SK-N-MC (cell line): Measurements from ENCODE around the gene GNAI3.

ENCODE experiments used
- EZH2 ChIP-seq: fragments of 200-600 bp; sonication (generic); IDR thresholded peaks from one replicate; pipeline ENCODE4 v1.6.1; 2017; ENCODE audit warnings: antibody characterized with exemption
- FOXP2 ChIP-seq: optimal IDR thresholded peaks from 2 replicates; pipeline ENCODE3; 2011; ENCODE audit warnings: mild to moderate bottlenecking, moderate library complexity; ENCODE audit not compliant: insufficient read depth; ENCODE audit errors: extremely low read length, control extremely low read depth
- POLR2AphosphoS5 ChIP-seq: IDR thresholded peaks from 2 replicates; pipeline ENCODE4 v1.6.1; 2012; ENCODE audit warnings: mild to moderate bottlenecking, low read depth, low read length, borderline replicate concordance

DNA sequence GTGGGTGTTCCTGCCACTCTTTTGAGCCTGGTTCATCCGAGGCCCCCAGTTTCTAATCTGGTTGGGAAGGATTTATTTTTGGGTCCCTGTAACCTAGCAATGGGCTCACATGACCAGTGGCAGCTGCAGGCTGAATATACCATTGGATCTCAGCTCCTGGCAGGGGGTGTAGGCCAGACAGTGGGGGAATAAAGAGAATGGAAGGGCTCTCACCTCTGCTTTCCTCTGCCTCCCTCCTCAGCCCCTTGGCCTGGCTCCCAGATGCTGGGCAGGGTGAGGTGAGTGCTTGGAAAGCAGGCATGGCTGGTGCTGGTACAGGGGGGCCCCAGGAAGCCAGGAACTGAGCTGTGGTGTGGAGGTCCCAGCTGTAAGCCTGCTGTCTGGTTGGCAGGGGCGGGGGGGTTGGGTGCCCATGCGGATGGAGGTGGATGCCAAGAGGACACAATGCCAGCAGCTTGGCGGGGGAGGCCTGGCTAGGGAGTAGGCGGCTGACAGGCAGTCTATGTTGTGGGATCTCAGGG, 12.4 kb upstream of the GNAI3 start:
- TF ChIP-seq POLR2AphosphoS5 (no peak), EZH2 (no peak), FOXP2 (no peak)
